Aorta (tissue), 5 donors: Measurements from ENCODE around the gene CCNL2. TPM values are rescaled to one million over a fixed set of nuclear protein-coding genes. Genes with fewer than 3 reads are reported as not detected.
"Not testable (repeated sequence)": the region's sequence is repeated elsewhere in the genome, so short reads cannot be mapped to it uniquely, and the experiment has no call there.

Experiments used
- ATAC-seq: fragments of 200-7000 bp; cut with Tn5 transposase; one replicate; pipeline ENCODE4 v1.9.1; 2022; ENCODE audit warnings: moderate library complexity; ENCODE audit not compliant: low FRiP score
- DNase-seq, 2 donors: peaks; one replicate each; pipeline ENCODE4 v3.0.0-alpha.2; 2020
- H3K27ac ChIP-seq, 2 donors: one replicate each; pipeline ENCODE4 v1.5.1; 2013; ENCODE audit warnings: low read length in 2 of 2, mild to moderate bottlenecking in 2 of 2, moderate library complexity in 2 of 2, control low read depth in 1 of 2, inconsistent platforms in 1 of 2, low read depth in 1 of 2
- H3K27me3 ChIP-seq, 2 donors: one replicate each; pipeline ENCODE4 v1.6.1; 2013; ENCODE audit warnings: control low read depth in 1 of 2, low read length in 1 of 2, mild to moderate bottlenecking in 1 of 2, moderate library complexity in 1 of 2; ENCODE audit not compliant: insufficient read depth in 2 of 2, control insufficient read depth in 1 of 2
- H3K36me3 ChIP-seq, 2 donors: one replicate each; pipeline ENCODE4 v1.6.1; 2013; ENCODE audit warnings: control low read depth in 1 of 2, low read length in 1 of 2, mild to moderate bottlenecking in 1 of 2; ENCODE audit not compliant: insufficient read depth in 2 of 2, control insufficient read depth in 1 of 2
- H3K4me1 ChIP-seq, 2 donors: one replicate each; pipeline ENCODE4 v1.6.1; 2013; ENCODE audit warnings: low read length in 2 of 2, control low read depth in 1 of 2, mild to moderate bottlenecking in 1 of 2, moderate library complexity in 1 of 2; ENCODE audit not compliant: insufficient read depth in 2 of 2, control insufficient read depth in 1 of 2
- H3K4me3 ChIP-seq, 2 donors: one replicate each; pipeline ENCODE4 v1.5.1; 2013; ENCODE audit warnings: low read length in 2 of 2, control low read depth in 1 of 2, mild to moderate bottlenecking in 1 of 2
- H3K9me3 ChIP-seq: one replicate; pipeline ENCODE4 v1.6.1; 2013; ENCODE audit warnings: mild to moderate bottlenecking, low read length; ENCODE audit not compliant: control insufficient read depth
- WGBS, 2 donors: extraction: QIAGEN DNeasy Blood & Tissue Kit; methylation state at CpG; one replicate each; pipeline ENCODE4 v1.1.7; 2013; 5-methylcytosine and 5-hydroxymethylcytosine counted together
- intact Hi-C, 2 donors: fragments of 100-400 bp; cut with DNase I; formaldehyde crosslinking; loops; one replicate each; pipeline versions ENCODE4 v1.14.2 to v1.15.0; 2022
- long read RNA-seq, 2 donors: library from polyadenylated mRNA; unstranded; transcript quantifications; one replicate each; pipeline ENCODE4 v2.0.0, GENCODE V29; 2020 to 2021
- polyA plus RNA-seq, 2 donors: library from polyadenylated mRNA; stranded (reverse); fragments of 200-250 nt; gene quantifications; one replicate each; pipeline ENCODE4 v1.2.3, GENCODE V29; 2013
- total RNA-seq, 2 donors: library from RNA; stranded (reverse); fragmentation: NEBNext Ultra II Directional; extraction: Animal tissue kit (Norgen Biotek cat#: 25700); gene quantifications; one replicate each; pipeline ENCODE4 v1.2.1, GENCODE V29; 2021
- donor health status: healthy with polysubstance abuse.
- donor health status: Bipolar disorder and iron deficiency.
- donor health status: DM: no; HTN: no; CAD: no.
- donor health status: DM: no; HTN: no; CAD: no.
- donor health status: DM: yes; HTN: yes; CAD: no.

Gene CCNL2
- total RNA-seq (100 to 1,000 TPM; 153 to 246 TPM), polyA plus RNA-seq (100 to 1,000 TPM in 1 of 2 donors, 10 to 100 TPM in 1; 34.6 to 409 TPM)
- long read RNA-seq, donor 1, transcript CCNL2-202 (6 exons, 1,186 nt), result minor isoform, 8 of 234 reads
- long read RNA-seq, donor 1, transcript CCNL2-204 (6 exons, 3,082 nt), result major isoform, 130 of 234 reads
- long read RNA-seq, donor 1, transcript CCNL2-201 (11 exons, 2,305 nt), result minor isoform, 16 of 234 reads
- long read RNA-seq, donor 1, partial matches to known transcripts, result 25 of 234 reads
- long read RNA-seq, donor 1, other reads (novel, unspliced or antisense), result 49 of 234 reads
- long read RNA-seq, donor 2, transcript CCNL2-201 (11 exons, 2,305 nt), result minor isoform, 5 of 132 reads
- long read RNA-seq, donor 2, transcript CCNL2-206 (3 exons, 1,941 nt), result minor isoform, 6 of 132 reads
- long read RNA-seq, donor 2, transcript CCNL2-202 (6 exons, 1,186 nt), result minor isoform, 7 of 132 reads
- long read RNA-seq, donor 2, transcript CCNL2-204 (6 exons, 3,082 nt), result major isoform, 29 of 132 reads
- long read RNA-seq, donor 2, partial matches to known transcripts, result 22 of 132 reads
- long read RNA-seq, donor 2, other reads (novel, unspliced or antisense), result 62 of 132 reads

DNA sequence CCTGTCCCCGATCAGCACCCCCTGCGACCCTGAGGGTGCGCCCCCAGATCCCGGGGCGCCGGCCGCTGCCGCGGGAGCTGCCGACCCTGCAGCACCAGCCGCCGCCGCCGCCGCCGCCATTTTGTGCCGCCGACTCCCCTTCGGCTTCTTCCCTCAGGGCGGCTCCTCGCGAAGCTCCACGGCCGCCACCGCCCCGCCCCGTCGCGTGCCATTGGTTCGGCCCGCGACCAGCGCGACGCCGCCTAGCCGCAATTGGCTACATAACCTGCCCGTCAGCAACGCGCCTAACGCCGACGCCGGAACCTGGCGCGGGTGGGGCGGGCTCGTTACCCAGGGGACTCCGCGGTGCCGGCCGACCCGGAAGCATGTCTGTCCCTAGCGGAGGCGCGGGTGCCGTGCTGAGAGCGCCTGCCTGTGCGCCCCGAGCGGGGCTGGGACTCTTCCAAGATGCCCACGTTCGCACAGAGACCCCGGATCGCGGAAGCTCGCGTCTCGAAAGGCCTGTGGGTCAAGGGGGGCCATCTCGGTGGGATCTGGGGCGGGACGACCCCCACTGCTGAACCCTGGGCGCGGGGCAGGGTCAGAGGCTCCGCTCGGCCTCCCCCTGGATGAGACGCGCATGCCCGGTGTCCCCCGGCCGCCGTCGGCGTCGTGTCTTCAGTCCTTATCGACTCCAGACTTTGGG lies at the start of gene CCNL2:
CCNL2 (minus strand) TSS at position 149 of the 685 bp plus-strand sequence; CDS start at position 120, 29 bp downstream.
- WGBS, 2 donors, result 0% methylated on average over 73 to 86 of the region's 86 CpGs

DNA sequence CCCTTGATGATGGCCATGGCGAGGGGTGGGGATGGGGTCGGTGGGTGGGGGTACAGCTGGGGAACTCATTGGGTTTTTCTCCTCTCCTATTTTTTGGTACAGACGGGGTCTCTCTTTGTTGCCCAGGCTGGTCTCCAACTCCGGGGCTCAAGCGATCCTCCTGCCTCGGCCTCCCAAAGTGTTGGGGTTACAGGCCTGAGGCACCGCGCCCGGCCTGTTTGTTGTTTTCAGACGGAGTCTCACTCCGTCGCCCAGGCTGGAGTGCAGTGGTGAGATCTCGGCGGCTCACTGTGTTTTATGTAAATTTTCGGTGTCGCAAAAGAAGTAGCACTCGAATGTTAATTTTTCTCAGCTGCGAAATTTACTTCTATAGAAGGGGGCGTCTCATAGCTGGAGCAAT lies 47.5 kb upstream of the CCNL2 start:
- ATAC-seq, H3K4me3 ChIP-seq, intact Hi-C loops, H3K36me3 ChIP-seq, H3K4me1 ChIP-seq, H3K27me3 ChIP-seq, DNase-seq, H3K27ac ChIP-seq, H3K9me3 ChIP-seq: not testable (repeated sequence)
- WGBS, 2 donors, result 91 to 92% methylated on average over 19 of the region's 19 CpGs

More for the DNA sequence above, at the start of gene CCNL2:
- Histone ChIP-seq H3K27me3 (no peaks in the 10 kb centered on the region), H3K9me3 (no peaks in the 10 kb centered on the region), H3K4me3 (peak within 1 kb of the TSS; percentile 85 to 87), H3K27ac (peak within 1 kb of the TSS in 1 of 2 donors; percentile 57), H3K4me1 (no peaks in the 10 kb centered on the region), H3K36me3 (peaks cover 0 to 2% of the 10 kb centered on the region in 2 donors)
- ATAC-seq (peak; percentile 99), DNase-seq (peak; percentile 100)
- intact Hi-C loops, result no loop called here

GRCh38 chr1:1442069-1442770 lies 43.1 kb upstream of the CCNL2 start:
- intact Hi-C loops, result loop anchor here in 1 of 2 donors (2.0 kb wide), 1 partner anchor 55 kb away; no protein-coding TSS in a partner anchor
- 77 to 83% methylated on average over 32 of the region's 32 CpGs for WGBS, 2 donors
- Histone ChIP-seq H3K4me3 (no peak overlapping the region), H3K4me1 (no peaks in the 10 kb centered on the region), H3K27ac (no peak overlapping the region), H3K36me3 (no peaks in the 10 kb centered on the region), H3K9me3 (no peaks in the 10 kb centered on the region), H3K27me3 (no peaks in the 10 kb centered on the region)
- no peak for ATAC-seq
- DNase-seq, result no peak

DNA sequence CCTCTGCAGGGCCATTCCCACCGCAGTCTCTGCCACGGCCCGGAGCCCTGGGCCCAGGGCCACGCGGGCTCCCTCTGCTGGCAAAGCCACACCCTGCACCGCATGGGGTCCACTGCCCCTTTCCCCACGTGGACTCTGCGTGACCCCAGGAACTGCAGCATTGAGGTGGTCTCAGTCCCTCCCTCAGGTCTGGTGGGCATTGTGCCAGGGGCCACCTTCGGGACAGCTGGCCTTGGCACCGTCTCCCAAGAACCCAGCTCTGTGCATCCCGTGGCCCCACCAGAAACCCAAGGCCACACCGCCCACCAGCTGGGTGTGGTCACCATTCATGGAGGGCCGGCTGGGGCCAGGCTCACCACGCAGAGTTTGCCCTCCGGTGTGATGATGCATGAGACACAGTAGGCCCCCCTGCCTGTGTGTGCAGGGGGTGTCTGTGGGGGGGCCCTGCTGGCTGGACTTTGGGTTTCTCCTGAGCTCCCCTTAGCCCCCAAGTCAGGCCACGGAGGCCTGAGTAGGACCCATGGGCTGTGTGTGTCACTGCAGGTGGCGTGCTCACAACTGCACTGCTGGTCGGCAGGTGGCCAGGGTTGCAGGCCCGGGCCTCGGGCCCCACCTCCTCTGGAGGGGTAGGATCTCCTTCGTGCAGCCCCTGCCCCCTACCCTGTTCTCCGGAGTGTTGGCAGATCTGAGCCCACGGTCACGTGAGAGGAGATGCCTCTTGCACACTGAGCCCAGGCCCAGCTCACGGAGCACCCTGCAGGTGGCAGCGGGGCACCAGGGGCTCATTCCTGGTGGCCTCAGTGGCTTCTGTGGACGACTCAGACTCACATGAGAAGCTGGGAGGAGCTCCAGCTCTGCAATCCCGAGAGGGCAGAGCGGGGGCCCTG lies 42.1 kb upstream of the CCNL2 start:
- H3K27ac ChIP-seq, result no peak overlapping the region
- ATAC-seq, result peak; percentile 75
- no peak overlapping the region for H3K4me3 ChIP-seq
- no peaks in the 10 kb centered on the region for H3K4me1 ChIP-seq
- H3K36me3 ChIP-seq, result no peaks in the 10 kb centered on the region
- 48 to 50% methylated on average over 29 of the region's 29 CpGs for WGBS, 2 donors
- H3K9me3 ChIP-seq, result no peaks in the 10 kb centered on the region
- intact Hi-C loops, result no loop called here
- H3K27me3 ChIP-seq, result no peaks in the 10 kb centered on the region
- peak in 1 of 2 donors; percentile 85 for DNase-seq

DNA sequence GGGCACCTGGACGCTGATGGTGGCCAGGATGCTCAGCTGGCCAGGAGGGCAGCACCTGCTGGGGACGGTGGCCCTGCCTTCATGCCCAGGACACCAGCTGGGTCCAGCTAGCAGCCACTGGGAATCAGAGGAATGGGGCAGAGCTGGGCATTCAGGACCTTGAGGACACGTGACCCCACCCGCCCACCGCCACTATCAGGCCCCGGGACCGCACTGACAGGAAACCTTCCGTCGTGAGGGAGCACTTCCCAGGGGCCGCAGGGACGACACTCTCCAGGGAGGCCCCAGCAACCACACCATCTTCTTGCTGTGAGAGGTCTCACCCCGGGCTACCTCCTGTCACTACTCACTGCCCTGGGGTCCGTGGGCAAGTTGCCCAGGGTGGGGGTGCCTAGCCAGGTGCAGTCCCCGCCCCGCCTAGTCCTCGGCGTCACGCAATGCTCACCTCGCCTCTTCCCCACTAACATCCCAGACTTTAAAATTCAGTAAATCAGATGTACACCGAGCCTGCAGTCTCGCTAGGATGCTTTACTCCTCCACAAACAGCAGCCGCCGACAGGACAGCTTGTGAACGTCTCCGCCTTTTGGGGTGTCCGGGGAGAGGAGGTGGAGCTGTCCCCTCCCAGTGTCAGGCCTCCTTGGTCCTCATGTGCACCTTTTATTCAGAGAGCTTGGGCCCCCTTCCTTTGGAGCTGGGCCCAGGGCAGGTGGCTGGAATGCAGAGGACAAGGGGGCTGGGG lies 41.3 kb upstream of the CCNL2 start:
- no peaks in the 10 kb centered on the region for H3K9me3 ChIP-seq
- intact Hi-C loops, result no loop called here
- DNase-seq (no peak), ATAC-seq (no peak)
- 81 to 88% methylated on average over 25 to 26 of the region's 26 CpGs for WGBS, 2 donors
- no peak overlapping the region for H3K4me3 ChIP-seq
- H3K27ac ChIP-seq, result no peak overlapping the region
- H3K36me3 ChIP-seq, result no peaks in the 10 kb centered on the region
- no peaks in the 10 kb centered on the region for H3K27me3 ChIP-seq
- H3K4me1 ChIP-seq, result no peaks in the 10 kb centered on the region

DNA sequence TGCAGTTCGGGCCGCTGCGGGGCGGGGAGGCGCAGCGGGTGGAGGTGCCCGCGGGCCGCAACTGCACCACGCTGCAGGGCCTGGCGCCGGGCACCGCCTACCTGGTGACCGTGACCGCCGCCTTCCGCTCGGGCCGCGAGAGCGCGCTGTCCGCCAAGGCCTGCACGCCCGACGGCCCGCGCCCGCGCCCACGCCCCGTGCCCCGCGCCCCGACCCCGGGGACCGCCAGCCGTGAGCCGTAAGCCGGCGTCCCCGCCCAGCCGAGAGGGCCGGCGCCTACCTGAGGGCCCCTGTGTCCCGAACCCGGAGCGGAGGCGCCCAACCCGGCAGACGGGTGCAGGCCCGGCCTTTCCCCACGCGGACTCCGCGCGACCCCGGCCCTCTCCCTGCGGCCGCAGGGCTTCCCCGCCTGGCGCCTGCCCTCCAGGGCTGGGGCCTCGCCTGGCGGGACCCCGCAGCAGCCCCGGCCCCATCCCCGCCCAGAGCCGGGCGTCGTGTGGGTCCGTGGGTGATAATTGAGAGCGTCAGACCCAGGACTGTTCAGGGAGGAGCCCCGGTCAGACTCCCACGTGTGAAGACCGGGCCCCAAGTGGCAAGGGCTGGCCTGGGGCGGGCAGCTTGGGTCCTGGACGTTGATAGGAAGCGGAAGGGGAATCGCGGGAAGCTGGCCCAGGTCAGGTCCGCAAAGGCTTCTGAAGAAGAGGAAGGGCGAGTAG lies 40.6 kb upstream of the CCNL2 start:
- H3K27ac ChIP-seq, result no peak overlapping the region
- no peaks in the 10 kb centered on the region for H3K27me3 ChIP-seq
- ATAC-seq, result no peak
- no peaks in the 10 kb centered on the region for H3K4me1 ChIP-seq
- H3K36me3 ChIP-seq, result no peaks in the 10 kb centered on the region
- 85 to 87% methylated on average over 71 to 82 of the region's 82 CpGs for WGBS, 2 donors
- intact Hi-C loops, result no loop called here
- H3K9me3 ChIP-seq, result no peaks in the 10 kb centered on the region
- DNase-seq, result no peak
- no peak overlapping the region for H3K4me3 ChIP-seq
